Measurements from ENCODE around the gene SPATA31C1.

SPATA31C1 gene

GRCh38 chr9:87944096-87944495, 26.3 kb downstream of the SPATA31C1 start:
- DNase-seq, result no peak

- DNase-seq, result no peak
These were observed 26.9 kb downstream of the SPATA31C1 start for GRCh38 chr9:87944682-87945081.

GRCh38 chr9:87950296-87950695, 32.5 kb downstream of the SPATA31C1 start:
- no peak for DNase-seq

GRCh38 chr9:87950765-87951488, 33.2 kb downstream of the SPATA31C1 start:
- DNase-seq, result no peak

GRCh38 chr9:87954230-87954629, 36.5 kb downstream of the SPATA31C1 start:
- no peak for DNase-seq

- DNase-seq, result no peak
These were observed 40.1 kb downstream of the SPATA31C1 start for GRCh38 chr9:87957839-87958238.

GRCh38 chr9:87958591-87958990, 40.8 kb downstream of the SPATA31C1 start:
- no peak for DNase-seq

GRCh38 chr9:87959916-87960581, 42.3 kb downstream of the SPATA31C1 start:
- no peak for DNase-seq

GRCh38 chr9:87963770-87964169, 46.0 kb downstream of the SPATA31C1 start:
- no peak for DNase-seq

GRCh38 chr9:87964826-87965225, 47.1 kb downstream of the SPATA31C1 start:
- no peak for DNase-seq

- DNase-seq, result no peak
These were observed 50.4 kb downstream of the SPATA31C1 start for GRCh38 chr9:87968155-87968554.

- no peak for DNase-seq
These were observed 52.8 kb downstream of the SPATA31C1 start for GRCh38 chr9:87970602-87971001.

- DNase-seq, result no peak
These were observed 55.4 kb downstream of the SPATA31C1 start for GRCh38 chr9:87973122-87973521.

All from NCI-H187 treated with DMSO at 0.1 percent for 48 hours (cell line).